Activated naive CD4-positive, alpha-beta T cell treated with Interleukin-2 at 50 U/mL for 16 hours (primary cell): ENCODE results near the gene OR10H3.
"Not testable (repeated sequence)": the region's sequence is repeated elsewhere in the genome, so short reads cannot be mapped to it uniquely, and the experiment has no call there.

Experiments used
- DNase-seq: peaks from one replicate; pipeline ENCODE4 v3.0.0-alpha.2; 2020

Gene OR10H3

DNA sequence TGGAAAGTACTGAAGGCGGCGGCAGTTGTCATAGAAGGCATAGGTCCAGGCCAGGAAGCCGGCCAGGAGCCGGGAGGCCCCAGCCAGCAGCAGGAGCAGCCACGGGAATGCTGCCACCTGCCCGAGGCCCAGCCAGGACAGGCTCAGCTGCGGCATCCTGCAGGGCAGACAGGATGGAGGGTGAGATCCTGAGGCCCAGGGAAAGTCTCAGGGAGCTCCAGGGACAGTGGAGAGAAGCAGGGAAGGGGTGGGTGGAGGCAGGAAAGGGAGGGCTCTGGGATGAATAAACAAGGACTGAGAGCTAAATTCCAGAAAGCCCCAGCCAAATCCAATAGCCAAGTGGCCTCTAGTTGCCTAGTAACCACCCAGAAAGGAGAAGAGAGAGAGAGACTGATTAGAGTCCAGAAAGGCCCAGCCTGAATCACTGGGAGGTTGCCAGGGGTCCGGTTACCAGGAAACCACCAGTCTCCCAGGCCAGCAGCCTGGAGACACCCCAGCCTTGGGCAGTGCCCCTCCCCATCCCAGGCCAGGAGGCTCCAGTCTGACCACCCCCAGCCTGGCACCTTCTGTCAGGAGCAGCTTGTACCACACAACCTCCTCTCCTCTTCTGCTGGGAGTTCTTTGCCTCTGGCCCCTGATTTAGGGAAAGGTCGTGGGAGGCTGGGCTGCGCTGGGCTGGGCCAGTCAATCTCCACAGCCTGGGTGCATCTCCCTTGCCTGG is 42.1 kb downstream of the OR10H3 start:
- DNase-seq: no peak

DNA sequence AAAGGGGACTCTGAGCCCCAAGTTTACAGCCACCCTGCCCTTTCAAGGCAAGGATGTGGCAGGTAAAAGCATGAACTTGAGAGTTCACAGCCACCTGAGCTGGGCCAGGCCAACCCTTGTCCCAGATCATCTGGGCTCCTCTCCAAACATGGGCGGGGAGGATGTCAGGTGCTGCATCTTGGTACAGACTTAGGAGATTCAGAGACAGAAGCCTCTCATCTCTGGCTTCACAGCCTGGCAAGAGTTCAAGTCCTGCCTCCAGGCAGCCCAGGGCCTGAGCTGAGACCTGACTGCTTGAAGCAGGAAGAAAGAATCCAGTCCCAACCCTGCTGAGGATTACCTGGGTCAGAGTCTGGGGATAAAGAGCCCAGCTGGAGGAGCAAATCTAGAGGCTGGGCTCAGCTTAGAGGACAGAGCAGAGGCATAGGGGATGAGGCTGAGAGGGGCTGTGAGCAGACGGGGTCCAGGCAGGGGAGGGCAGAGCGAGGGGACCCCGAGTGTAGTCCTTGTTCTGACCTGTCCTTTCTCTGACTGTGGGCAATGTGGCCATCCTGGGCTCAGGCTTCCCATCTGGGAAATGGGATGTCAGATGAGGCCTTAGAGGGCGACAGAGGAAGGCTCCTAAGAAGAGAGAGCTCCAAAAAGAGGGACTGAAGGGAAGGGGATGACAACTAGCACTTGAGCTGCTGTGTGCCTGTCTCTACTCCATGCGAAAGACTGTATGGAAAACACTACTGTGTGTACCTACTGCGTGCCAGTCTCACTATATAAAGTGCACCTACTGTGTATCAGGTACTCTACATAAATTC is 43.0 kb downstream of the OR10H3 start:
- DNase-seq: no peak

DNA sequence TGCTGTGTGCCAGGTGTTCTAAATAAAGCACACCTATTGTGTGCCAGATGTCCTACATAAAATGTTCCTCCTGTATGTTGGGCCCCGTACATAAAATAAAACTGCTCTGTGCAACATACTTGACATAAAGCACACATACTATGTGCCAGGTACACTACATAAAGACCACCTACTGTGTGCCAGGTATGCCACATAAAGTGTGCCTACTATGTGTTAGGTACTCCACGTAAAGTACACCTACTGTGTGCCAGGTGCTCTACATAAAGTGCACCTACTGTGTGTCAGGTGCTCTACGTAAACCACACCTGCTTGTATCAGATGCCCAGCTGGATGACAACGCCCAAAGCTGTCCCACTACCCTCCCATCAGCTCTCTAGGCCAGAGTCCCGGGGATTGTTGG is 43.9 kb downstream of the OR10H3 start:
- DNase-seq: no peak

DNA sequence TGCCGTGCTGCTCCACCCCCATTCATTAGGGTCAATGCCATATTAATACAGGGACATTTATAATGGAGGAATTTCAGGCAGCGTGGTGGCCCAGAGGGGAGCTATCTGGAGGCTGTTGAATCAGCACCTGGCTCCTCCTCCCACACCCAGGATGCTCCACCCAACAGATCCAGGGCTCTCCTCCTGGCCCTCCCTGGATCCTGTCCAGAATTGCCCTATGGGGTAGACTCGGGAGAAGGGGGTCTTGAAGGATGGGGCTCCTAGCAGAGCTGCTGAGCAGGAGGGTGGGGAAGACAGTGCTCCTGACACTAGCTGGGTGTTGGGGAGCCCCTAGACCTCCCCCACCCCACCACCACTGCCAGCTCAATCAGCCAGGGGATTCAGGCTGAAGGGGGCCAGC is 44.4 kb downstream of the OR10H3 start:
- no peak for DNase-seq

DNA sequence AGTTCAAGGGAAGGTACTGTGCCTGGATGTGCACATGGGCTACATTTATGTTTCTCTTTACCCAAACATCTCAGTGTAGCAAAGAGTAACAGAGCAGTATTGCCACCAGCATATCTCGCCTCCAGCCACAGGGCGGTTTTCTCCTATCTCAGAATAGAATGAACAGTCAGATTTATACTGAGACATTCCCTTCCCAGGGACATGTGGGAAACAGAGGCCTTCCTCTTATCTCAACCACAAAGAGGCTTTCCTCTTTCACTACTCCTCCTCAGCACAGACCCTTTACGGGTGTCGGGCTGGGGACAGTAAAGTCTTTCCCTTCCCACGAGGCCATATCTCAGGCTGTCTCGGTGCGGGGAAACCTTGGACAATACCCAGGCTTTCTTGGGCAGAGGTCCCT is 45.1 kb downstream of the OR10H3 start:
- DNase-seq: not testable (repeated sequence)

DNA sequence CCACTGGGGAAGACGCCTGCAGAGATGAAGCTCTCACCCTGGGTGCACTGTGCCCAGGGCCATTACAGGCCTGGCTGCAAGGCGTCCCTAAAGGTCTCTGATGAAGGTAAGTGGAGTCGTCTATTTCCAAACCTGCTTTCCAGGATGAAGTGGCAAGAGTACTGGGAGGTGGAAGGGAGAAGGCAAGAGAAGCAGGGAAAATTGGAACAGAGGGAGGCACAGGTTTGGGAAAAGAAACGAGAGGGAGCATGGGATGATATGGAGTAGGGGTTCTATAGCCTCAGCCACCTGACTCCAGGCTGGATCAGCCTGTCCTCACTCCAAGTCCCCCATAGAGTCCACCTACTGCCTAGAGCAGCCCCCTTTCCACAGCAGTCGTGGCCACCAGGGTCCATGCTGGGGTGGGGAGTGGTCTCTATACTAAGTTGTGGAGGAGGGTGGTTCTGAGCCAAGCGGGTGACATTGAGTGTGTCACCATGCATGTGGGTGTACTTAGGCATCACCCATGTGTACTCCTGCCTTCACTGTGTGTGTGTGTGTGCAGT is 49.9 kb downstream of the OR10H3 start, which contains the start of gene OR10H5:
TSS of gene OR10H5 (plus strand) at position 51 of the 545 bp plus-strand sequence. CDS start 6,388 bp downstream, outside the sequence.
- DNase-seq: no peak

DNA sequence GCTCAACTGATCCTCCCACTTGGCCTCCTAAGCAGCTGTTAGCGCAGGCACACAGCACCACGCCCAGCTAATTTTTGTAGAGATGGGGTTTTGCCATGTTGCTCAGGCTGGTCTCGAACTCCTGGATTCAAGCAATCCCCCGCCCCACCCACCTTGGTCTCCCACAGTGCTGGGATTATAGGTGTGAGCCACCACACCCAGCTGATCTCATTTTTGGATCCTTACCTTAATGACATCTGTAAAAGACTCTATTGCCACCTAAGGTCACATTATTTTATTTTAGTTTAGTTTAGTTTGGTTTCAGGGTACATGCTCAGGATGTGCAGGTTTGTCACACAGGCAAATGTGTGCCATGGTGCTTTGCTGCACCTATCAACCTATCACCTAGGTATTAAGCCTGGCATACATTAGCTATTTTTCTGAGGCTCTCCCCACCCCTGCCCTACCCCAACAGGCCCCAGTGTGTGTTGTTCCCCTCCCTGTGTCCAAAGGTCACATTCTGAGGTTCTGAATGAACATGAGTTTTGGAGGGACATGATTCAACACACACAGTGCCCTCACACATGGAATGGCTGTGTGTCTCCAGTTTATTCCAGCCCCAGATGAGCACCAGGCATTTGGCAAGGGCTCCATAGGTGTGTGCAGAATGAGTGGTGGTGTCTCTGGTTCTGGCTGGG is 50.9 kb downstream of the OR10H3 start:
- DNase-seq: no peak

DNA sequence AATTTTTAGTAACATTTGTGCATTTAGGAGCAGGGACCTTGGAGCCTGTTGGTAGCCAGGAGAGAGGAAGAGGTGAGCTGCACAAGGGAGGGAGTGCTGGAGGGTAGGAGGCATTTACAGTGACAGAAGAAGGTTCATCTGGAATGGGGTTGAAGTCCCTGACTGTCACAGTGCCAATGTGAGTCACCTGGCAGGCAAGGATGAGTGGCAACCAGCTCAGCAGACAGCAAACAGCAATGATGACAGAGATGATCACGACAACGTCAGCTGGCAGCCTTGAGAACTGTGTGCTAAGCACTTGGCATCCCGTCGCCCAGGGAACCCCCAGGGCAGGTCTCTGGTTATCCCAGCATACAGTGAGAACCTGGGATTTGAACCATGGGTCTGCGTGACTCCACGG is 52.3 kb downstream of the OR10H3 start:
- DNase-seq: no peak
